Stimulated activated CD8-positive, alpha-beta memory T cell treated with anti-CD3 and anti-CD28 coated beads, Interleukin-12 subunit alpha, Interleukin-12 subunit beta, amount 100 ng/mL, for 4 hours (primary cell): ENCODE measurements around the gene JAKMIP1.

Experiments used
- DNase-seq: peaks from one replicate; pipeline ENCODE4 v3.0.0-alpha.2; 2020; ENCODE audit warnings: low read depth

Gene JAKMIP1

GRCh38 chr4:6119507-6120020 is 80.8 kb downstream of the JAKMIP1 start:
- no peak for DNase-seq

GRCh38 chr4:6118201-6118600 is 82.1 kb downstream of the JAKMIP1 start:
- no peak for DNase-seq

DNA sequence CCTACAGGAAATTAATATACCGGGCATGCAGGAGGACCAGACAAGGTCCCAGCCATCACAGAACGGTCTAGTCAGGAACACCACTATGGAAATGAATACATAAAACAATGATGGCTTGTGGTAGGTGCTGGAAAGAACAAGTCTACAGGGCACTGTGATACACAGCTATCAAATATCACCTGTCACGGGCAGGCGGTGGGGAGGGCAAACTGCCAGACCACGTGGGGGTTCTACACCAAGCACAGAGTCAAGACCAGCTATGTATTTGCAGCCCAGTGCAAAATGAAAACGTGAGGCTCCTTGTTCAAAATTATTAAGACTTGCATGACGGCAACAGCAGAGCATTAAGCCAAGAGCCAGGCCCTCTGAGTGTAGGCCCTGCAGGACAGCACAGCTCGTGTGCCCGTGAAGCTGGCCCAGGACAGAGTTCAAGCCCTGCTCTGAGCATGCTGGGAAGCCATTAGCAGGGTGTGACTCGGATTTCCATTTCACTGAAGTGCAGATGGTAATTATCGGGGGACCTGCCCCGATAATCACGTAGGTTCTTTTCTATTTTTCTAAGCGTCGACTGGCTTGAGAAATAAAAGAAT is 83.6 kb downstream of the JAKMIP1 start:
- DNase-seq, result no peak

DNA sequence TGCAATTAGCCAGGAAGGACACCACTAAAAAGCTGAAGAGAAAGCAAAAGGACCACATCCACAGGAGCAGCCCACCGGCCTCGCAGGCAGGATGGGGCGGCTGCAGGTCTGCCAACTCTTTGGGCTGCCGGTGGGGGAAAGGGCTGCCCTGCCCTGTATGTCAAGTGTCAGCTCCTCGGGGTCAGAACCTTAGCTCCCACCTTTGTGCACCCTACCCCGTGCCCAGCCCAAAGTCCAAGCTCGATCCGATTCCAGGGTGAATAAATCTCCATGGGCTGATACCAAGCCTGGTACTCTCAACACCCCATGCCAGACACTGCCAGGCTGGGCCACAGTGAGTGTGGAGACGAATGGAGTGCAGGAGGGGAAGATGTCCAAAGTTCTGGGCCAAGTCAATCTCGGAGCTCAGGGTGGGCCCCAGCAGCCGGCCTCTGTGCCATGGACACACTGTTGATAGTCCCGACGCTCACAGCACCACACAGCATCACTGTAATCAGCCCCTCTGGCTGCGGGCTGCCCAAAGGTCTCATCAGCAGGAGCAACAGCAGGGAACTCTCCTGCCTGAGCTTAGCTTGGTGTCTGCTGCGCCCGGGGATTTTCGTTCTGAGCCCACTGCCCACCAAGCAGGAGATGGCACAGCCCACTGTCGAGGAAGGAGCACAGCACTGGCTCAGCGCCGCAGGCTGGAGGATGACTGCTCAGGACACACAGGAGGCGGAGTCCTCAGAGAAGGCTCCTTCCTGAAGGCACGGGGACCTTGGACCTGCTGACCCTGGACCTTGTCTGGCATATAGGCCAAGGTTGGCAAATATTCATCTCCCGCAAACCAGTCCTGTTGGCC is 84.4 kb downstream of the JAKMIP1 start:
- no peak for DNase-seq

- DNase-seq, result no peak
Measured at GRCh38 chr4:6115342-6115741, 85.0 kb downstream of the JAKMIP1 start.

DNA sequence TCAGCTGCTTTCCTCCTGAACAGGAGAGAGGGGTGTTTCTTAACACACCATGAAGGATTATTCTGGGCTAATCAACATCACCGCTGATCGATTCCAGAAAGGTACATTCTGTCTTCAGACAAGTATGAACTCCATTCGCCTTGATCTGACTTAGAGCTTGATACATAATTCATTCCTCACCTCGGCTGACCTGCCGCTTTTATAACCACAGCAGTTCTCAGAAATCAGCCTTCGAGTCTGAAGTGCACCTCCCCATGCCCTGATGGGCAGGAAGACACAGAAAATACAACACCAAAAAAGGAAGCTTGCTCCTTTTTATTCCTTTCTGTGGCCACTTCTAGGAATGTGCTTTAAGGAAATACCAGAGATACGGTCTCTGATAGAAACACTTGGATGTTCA is 85.7 kb downstream of the JAKMIP1 start:
- DNase-seq, result no peak

DNA sequence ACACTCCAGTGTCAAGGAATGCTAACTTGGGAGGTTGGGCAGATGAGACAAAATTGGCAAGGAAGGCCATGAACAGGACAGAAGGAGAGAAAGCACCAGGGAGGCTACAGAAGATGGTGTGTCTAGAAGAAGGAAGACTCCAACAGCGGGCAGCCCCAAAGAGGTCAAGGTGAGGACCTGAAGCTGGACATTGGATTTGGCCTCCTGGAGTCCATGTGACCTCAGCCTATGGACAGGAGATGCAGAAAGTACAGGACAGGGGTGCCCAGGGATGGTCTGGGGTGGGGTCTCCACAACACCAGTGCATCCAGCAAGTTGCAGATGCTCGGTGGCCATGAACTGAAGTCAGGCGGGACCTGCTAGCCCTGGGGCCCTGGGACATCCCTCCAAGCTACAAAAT is 86.2 kb downstream of the JAKMIP1 start:
- no peak for DNase-seq

DNA sequence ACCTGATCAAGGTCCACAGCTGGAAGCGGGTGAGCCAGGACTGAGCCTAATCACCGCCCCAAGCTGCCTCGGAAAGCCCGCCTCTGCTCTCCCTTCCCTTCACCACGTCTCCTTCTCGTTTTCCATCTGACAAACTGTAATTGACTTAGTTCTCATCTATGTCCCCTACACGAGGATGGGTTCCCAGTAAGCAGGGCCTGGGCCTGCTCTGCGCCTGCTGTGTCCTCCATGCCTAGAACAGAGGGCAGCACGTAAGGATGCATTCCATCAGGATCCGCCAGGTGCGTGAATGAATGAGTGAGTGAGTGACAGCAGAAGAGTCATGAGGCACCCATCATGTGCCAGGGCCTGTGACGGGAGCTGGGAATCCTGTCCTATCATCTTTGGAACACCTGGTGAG is 86.7 kb downstream of the JAKMIP1 start:
- DNase-seq, result no peak

DNA sequence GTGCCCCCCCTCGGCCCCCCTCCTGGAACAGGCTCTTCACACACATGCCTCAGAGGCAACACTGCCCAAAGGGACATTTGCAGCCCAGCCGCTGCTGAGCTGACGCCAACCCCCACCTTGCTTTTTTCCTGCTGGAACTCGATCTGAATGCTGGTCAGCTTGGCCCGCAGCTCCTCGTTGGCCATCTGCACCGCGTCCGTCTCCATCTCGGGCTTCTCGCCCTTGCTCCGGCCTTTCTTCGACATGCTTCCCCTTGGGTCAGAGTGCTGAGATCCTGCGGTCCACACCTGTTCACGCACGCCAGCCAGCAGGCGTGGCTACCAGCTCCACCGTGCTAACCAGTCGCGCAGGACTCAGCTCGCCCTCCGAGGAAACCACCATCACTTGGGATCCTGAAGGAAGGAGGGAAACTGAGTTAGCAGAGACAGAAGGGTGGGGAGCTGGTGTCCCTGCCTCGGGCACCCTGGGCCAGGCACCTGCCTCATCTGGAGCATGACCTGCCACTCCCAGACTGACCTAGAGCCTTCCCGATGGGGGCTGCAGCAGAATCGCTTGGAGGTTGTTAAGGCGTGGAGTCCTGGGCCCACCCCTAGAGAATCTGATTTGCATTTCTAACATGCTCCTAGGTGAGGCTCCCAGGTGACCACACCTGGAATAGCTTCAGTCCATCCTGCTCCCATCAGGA is 87.6 kb downstream of the JAKMIP1 start:
- no peak for DNase-seq

GRCh38 chr4:6111354-6111960 is 88.9 kb downstream of the JAKMIP1 start:
- DNase-seq, result no peak

DNA sequence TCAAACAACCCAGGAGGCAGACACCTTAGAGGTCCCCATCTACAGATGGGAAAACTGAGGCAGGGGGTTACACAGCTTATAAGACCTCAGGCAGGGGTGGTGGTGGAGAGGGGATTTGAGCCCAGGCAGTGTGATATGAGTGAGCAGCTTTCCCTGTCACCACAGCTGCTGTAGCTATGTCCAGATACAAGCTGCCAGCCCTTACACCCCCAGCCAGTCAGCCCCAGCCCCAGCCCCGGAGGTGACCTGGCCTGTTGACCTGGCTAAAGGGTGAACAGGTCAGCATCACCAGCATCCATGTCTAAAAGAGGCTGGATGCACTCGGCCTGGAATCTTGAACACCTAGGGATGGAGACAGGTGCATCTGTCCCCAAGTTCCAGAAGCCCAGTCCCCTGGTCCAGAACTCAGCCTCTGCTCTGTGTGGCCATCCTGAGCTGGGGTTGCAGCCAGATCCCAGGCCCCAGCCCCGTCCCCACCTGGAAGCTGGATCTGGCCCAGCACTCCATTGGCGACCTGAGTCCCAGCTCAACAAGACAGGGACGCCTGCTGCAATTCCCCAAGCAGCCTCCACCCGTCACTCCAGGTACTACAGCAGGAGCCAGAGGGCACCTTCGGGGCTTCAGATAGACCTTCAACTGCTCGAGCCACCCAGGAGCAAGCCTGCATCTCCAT is 89.5 kb downstream of the JAKMIP1 start:
- DNase-seq, result no peak

DNA sequence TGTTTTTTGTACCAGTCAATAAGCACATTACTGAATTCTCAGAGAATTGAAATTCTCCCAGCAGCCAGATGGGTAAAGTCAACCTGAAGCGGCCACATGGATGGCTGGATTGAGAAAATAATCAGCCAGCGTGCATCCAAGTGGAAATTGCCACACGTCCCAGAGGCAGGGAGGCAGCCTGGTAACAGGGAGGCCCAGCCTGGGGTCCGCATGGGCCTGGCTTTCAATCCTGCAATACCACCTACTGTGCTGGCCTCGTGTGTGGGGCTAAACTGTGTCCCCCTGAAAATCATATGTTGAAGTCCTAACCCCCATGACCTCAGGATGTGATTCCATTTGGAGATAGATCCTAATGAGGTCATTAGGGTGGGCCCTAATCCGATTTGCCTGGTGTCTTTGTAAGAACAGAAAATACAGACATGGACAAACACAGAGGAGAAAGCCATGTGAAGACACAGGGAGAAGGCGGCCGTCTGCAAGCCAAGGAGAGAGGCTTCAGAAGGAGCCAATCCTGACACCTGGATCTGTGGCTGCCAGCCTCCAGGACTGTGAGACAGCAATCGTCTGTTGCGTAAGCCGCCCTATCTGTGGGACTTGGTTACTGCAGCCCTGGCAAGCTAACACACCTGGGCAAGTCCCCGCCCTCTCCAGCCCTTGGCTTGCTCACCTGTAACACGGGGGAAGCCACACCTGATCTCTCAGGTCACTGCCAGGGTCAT is 90.3 kb downstream of the JAKMIP1 start:
- no peak for DNase-seq

DNA sequence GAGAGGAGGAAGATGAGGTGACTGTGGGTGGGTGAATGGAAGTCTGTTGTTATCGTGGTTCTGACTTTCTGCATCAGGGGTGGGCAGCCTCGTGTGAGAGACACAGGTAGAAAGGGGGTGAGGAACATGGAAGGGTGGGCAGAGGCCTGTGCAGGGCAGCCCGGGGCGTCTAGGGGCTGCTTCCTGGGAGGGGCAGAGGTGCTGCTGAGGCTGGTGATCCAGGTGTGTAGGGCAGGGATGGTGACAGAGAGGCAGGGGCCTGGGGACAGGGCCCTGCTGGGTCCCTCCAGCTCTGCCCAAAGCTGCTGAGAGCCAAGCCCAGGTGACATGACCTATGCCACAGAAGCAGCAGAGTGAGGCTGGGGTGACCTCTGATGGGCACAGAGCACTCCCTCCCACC is 92.5 kb downstream of the JAKMIP1 start:
- DNase-seq, result no peak

DNA sequence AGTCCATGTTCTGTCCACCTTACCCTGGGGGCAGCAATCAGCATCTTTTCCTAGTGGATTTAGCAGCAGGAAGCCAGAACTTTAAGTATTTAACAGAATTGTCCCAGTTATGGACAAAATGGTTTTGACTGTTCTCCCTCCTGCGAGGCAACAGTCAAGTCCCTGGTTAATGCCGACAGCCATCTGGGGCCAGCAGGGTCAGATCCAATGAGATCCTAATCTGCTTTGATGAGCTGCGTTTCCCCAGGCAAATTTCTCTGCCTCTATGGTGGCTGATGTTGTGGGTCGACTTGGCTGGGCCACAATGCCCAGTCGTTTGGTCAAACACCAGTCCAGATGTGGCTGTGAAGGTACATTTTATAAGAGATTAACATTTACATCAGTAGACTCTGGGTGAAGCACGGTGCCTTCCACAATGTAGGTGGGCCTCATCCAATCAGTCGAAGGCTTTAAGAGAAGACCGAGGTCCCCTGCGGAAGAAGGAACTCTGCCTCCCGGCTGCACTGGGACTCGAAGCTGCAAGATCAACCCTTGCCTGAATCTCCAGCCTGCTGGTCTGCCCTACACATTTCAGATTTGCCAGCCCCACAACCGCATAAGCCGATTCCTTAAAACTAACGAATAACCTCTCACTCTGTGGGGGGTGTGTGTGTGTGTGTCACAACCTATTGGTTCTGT is 93.1 kb downstream of the JAKMIP1 start:
- no peak for DNase-seq

DNA sequence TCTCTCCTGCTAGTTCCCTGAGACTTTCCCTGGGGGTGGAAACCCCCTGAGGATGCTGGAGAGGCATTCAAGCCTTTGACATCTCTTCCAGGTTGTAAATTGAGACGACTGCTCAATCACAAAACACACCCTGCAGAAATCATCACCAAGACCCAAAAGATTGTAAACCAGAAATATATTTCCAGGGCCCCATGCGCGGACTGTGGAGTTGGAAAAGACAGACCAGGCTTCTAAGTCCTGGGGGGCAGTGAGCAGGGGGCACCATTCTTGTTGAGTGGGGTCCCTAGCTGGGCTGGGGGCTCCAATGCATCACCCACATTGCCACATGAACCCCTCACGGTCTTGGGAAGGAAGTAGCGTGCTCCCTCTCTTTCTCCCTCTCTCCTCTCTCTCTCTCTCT is 94.2 kb downstream of the JAKMIP1 start:
- DNase-seq, result no peak

DNA sequence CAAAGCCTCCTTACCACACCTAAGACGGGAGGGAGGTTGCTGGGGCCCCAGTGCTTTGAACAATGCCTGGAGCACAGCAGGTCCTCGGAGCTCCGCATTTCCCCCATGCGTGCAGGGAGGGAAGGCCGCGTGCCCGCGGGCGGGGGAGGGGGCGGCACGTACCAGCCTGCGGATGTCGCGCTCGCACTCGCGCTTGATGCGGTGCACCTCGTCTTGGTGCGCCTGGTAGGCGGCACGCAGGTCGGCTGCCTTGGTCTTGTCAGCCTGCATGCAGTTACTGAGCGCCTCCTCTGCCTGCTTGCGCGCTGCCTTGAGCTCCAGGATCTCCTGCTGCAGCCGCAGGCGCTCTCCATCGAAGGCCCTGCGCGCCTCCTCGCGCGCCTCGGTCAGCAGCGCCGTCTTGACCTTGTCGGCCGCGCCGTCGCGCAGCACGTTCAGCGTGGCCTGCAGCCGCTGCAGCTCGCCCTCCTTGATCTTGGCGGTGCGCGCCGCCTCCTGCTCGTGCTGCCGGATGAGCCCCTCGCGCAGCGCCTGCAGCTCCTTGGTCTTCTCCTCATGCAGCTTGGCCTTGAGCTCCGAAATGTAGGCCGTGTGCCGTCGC is 94.9 kb downstream of the JAKMIP1 start:
- no peak for DNase-seq

- DNase-seq, result no peak
Measured at GRCh38 chr4:6104541-6105130, 95.7 kb downstream of the JAKMIP1 start.

GRCh38 chr4:6097581-6097980 is 102.8 kb downstream of the JAKMIP1 start:
- no peak for DNase-seq

DNA sequence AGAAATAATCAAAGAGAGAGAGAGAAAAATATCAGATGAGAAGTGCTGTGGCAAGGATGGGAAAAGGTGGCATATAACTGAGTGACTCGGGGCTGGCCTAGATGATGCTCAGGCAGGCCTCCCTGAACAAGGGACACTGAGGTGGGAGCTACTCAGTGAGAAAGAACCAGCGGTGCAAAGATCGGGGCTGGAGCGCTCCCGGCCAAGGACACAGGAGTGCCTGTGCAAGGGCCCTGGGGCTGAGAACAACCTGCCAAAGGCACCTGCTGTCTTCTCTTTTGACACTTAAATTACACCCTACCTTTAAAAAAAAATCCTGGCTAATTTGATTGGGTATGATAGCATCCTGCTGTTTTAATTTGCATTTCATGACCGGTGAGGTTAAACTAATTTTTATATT is 104.5 kb downstream of the JAKMIP1 start:
- no peak for DNase-seq
